GM12878 (cell line): Measurements from ENCODE around the gene LIMS1. TPM values are rescaled to one million over a fixed set of nuclear protein-coding genes. Genes with fewer than 3 reads are reported as not detected.

Experiments
- ATAC-seq: fragments of 200-7000 bp; cut with Tn5 transposase; 3 replicates; pipeline ENCODE4 v1.9.1; 2020; ENCODE audit warnings: mild to moderate bottlenecking, moderate library complexity
- BruUV-seq: library from RNA; stranded (reverse); fragments of 400-500 nt; replicated peaks from 2 replicates; lab custom pipeline; 2021; lab: Mats Ljungman, UMichigan
- CTCF ChIA-PET: fragments of 300-600 bp; sonication (Branson Sonifier 250); formaldehyde crosslinking; extraction: SDS; loops from one replicate; lab custom pipeline; 2021; ENCODE audit warnings: inconsistent platforms; lab: Yijun Ruan, JAX
- POLR2A ChIA-PET: fragments of 350-600 bp; formaldehyde crosslinking; extraction: SDS; loops from one replicate; lab custom pipeline; 2021; ENCODE audit warnings: inconsistent platforms; lab: Charles Lee
- RAD21 ChIA-PET: fragments of 300-600 bp; sonication (Branson Sonifier 250); formaldehyde crosslinking; loops from one replicate; lab custom pipeline; 2023; ENCODE audit warnings: antibody characterized with exemption; ENCODE audit not compliant: unreplicated experiment; lab: Charles Lee
- SMC1A ChIA-PET: fragments of 300-600 bp; sonication (Branson Sonifier 250); formaldehyde crosslinking; loops from one replicate; lab custom pipeline; 2023; ENCODE audit not compliant: unreplicated experiment, uncharacterized antibody; lab: Charles Lee
- DNase-seq: peaks from one replicate; pipeline ENCODE4 v3.0.0-alpha.2; 2011; ENCODE audit warnings: low read depth, low spot score
- FAIRE-seq: peaks from 3 replicates; lab custom pipeline; 2011; peaks lifted over from hg19 to GRCh38; lab: Jason Lieb, UNC
- H2AFZ ChIP-seq: 2 replicates; pipeline ENCODE4 v1.6.0; 2011; ENCODE audit warnings: low read depth, low read length, control low read depth; ENCODE audit not compliant: control insufficient read depth
- H3K27ac ChIP-seq: 2 replicates; pipeline ENCODE4 v1.5.1; 2011; ENCODE audit warnings: control low read depth; ENCODE audit not compliant: control insufficient read depth, insufficient read depth
- H3K27me3 ChIP-seq, 2 experiments: replicated peaks in 1 of 2; 2 replicates each; pipeline versions ENCODE4 v1.6.0 to v1.6.1; 2011; ENCODE audit warnings: low read length in 1 of 2; ENCODE audit not compliant: control insufficient read depth in 2 of 2, insufficient read depth in 2 of 2
- H3K36me3 ChIP-seq, 2 experiments: 2 replicates each; pipeline ENCODE4 v1.5.1; 2011; ENCODE audit warnings: low read length in 1 of 2; ENCODE audit not compliant: control insufficient read depth in 2 of 2, insufficient read depth in 2 of 2
- H3K4me1 ChIP-seq: 2 replicates; pipeline ENCODE4 v1.6.1; 2011; ENCODE audit warnings: mild to moderate bottlenecking, low read length, moderate library complexity, mixed read lengths; ENCODE audit not compliant: control insufficient read depth, insufficient read depth
- H3K4me2 ChIP-seq: 2 replicates; pipeline ENCODE4 v1.6.0; 2011; ENCODE audit warnings: control low read depth; ENCODE audit not compliant: control insufficient read depth, insufficient read depth
- H3K4me3 ChIP-seq: fragments of 200-600 bp; sonication (generic); 2 replicates; pipeline ENCODE4 v1.5.1; 2016
- H3K79me2 ChIP-seq: 2 replicates; pipeline ENCODE4 v1.6.0; 2011; ENCODE audit warnings: low read length; ENCODE audit not compliant: control insufficient read depth, insufficient read depth
- H3K9ac ChIP-seq: 2 replicates; pipeline ENCODE4 v1.8.0; 2011; ENCODE audit warnings: low read length, control low read depth, mixed read lengths; ENCODE audit not compliant: control insufficient read depth, insufficient read depth
- H3K9me3 ChIP-seq: replicated peaks from 3 replicates; pipeline ENCODE4 v1.5.1; 2011; ENCODE audit warnings: mild to moderate bottlenecking, low read length; ENCODE audit not compliant: control insufficient read depth, insufficient read depth
- H4K20me1 ChIP-seq: 2 replicates; pipeline ENCODE4 v1.6.0; 2011; ENCODE audit not compliant: control insufficient read depth, insufficient read depth
- CBX5 ChIP-seq: sonication (generic); IDR thresholded peaks from 2 replicates; pipeline ENCODE4 v1.6.1; 2016; ENCODE audit warnings: low read depth, moderate library complexity, mild to moderate bottlenecking, inconsistent platforms
- FOS ChIP-seq: IDR thresholded peaks from 3 replicates; pipeline ENCODE4 v1.6.1; 2011; ENCODE audit warnings: borderline replicate concordance; ENCODE audit not compliant: insufficient read length; ENCODE audit errors: extremely low read depth
- GABPA ChIP-seq: IDR thresholded peaks from 2 replicates; pipeline ENCODE4 v1.6.1; 2014; ENCODE audit warnings: antibody characterized with exemption, low read depth, mild to moderate bottlenecking, inconsistent platforms
- GATAD2B ChIP-seq: fragments of 450-650 bp; conservative IDR thresholded peaks from 2 replicates; pipeline ENCODE4 v1.6.1; 2017; ENCODE audit warnings: low read depth, mild to moderate bottlenecking, moderate library complexity
- HDGF ChIP-seq: fragments of 450-650 bp; IDR thresholded peaks from 2 replicates; pipeline ENCODE4 v1.6.1; 2016; ENCODE audit warnings: antibody characterized with exemption
- MEF2B ChIP-seq: fragments of 450-650 bp; IDR thresholded peaks from 2 replicates; pipeline ENCODE4 v1.6.1; 2018; ENCODE audit warnings: mild to moderate bottlenecking, moderate library complexity; ENCODE audit not compliant: partially characterized antibody, poor library complexity, severe bottlenecking
- NBN ChIP-seq: fragments of 450-650 bp; IDR thresholded peaks from 2 replicates; pipeline ENCODE4 v1.6.1; 2016
- NR2C1 ChIP-seq: fragments of 450-650 bp; IDR thresholded peaks from 2 replicates; pipeline ENCODE4 v1.6.1; 2017; ENCODE audit warnings: antibody characterized with exemption, mild to moderate bottlenecking, moderate library complexity
- NRF1 ChIP-seq: conservative IDR thresholded peaks from 2 replicates; pipeline ENCODE4 v1.6.1; 2011; ENCODE audit warnings: mild to moderate bottlenecking, low read depth, low read length, improper control_type of control experiment
- PAX8 ChIP-seq: fragments of 450-650 bp; IDR thresholded peaks from 2 replicates; pipeline ENCODE4 v1.6.1; 2017; ENCODE audit warnings: mild to moderate bottlenecking, moderate library complexity
- RB1 ChIP-seq: fragments of 450-650 bp; formaldehyde crosslinking; IDR thresholded peaks from 2 replicates; pipeline ENCODE4 v1.6.1; 2017; ENCODE audit warnings: mild to moderate bottlenecking, borderline replicate concordance
- RCOR1 ChIP-seq: conservative IDR thresholded peaks from 2 replicates; pipeline ENCODE4 v1.6.1; 2012; ENCODE audit warnings: low read depth, low read length, improper control_type of control experiment
- TCF7 ChIP-seq: IDR thresholded peaks from 2 replicates; pipeline ENCODE4 v1.6.1; 2014; ENCODE audit warnings: antibody characterized with exemption, borderline replicate concordance
- WGBS: methylation state at CpG from one replicate; pipeline ENCODE4 v1.1.6; 2016; ENCODE audit warnings: low lambda C conversion rate; ENCODE audit not compliant: insufficient replicate concordance, insufficient coverage; ENCODE audit errors: missing lambda C conversion rate; 5-methylcytosine and 5-hydroxymethylcytosine counted together
- in situ Hi-C: fragments of 300-500 bp; cut with MboI; formaldehyde crosslinking; loops from 9 replicates; pipeline ENCODE4 v1.14.3; 2018; ENCODE audit warnings: mixed read lengths
- intact Hi-C: fragments of 100-400 bp; cut with micrococcal nuclease; formaldehyde crosslinking; loops from one replicate; pipeline ENCODE4 v1.14.2; 2022; ENCODE audit not compliant: unreplicated experiment
- polyA plus RNA-seq, 11 experiments: library from polyadenylated mRNA; depleted of rRNA in 4 of 11; unstranded in 6 of 11; stranded (reverse) in 5 of 11; fragments of >200 nt; fragmentation: Nextera tagmentation in 4 of 11; fragmentation: Illumina TruSeq in 1 of 11; extraction: Ambion mirVana in 4 of 11; extraction: Trizol in 1 of 11; gene quantifications; 1 replicate in 1 of 11; 2 replicates in 10 of 11; pipeline versions ENCODE4 v1.2.1 to v1.2.3, GENCODE V29; 2011 to 2016; ENCODE audit warnings: inconsistent platforms in 2 of 11, missing spikeins in 2 of 11, low read depth in 1 of 11
- total RNA-seq, 4 experiments: library from RNA; depleted of rRNA in 3 of 4; stranded (reverse); fragments of >200 nt in 3 of 4; fragmentation: Illumina TruSeq in 1 of 4; extraction: Trizol in 1 of 4; gene quantifications; 2 replicates each; pipeline versions ENCODE4 v1.2.1 to v1.2.3, GENCODE V29; 2013 to 2021
- TF ChIP-seq, protein P1 (sequence below): fragments of 450-650 bp; conservative IDR thresholded peaks from 2 replicates; pipeline ENCODE4 v1.6.1; 2017; ENCODE audit warnings: mild to moderate bottlenecking, moderate library complexity
- TF ChIP-seq, protein P2 (sequence below): IDR thresholded peaks from 2 replicates; pipeline ENCODE4 v1.6.1; 2011; ENCODE audit warnings: borderline replicate concordance, low read depth, mild to moderate bottlenecking, moderate library complexity, low read length; ENCODE audit not compliant: insufficient read depth, poor library complexity, severe bottlenecking
- TF ChIP-seq, protein P3 (sequence below): IDR thresholded peaks from 2 replicates; pipeline ENCODE4 v1.6.1; 2012; ENCODE audit warnings: low read depth, low read length, improper control_type of control experiment
- TF ChIP-seq, protein P4 (sequence below): fragments of 450-650 bp; IDR thresholded peaks from 2 replicates; pipeline ENCODE4 v1.6.1; 2016; ENCODE audit warnings: mild to moderate bottlenecking

Gene LIMS1
- total and polyA plus RNA-seq, 10 of the 15 experiments (the other 5 are each of a cell fraction or from before 2014, with no cell fraction given): 15.7 to 98.1 (median 43.9) TPM

DNA sequence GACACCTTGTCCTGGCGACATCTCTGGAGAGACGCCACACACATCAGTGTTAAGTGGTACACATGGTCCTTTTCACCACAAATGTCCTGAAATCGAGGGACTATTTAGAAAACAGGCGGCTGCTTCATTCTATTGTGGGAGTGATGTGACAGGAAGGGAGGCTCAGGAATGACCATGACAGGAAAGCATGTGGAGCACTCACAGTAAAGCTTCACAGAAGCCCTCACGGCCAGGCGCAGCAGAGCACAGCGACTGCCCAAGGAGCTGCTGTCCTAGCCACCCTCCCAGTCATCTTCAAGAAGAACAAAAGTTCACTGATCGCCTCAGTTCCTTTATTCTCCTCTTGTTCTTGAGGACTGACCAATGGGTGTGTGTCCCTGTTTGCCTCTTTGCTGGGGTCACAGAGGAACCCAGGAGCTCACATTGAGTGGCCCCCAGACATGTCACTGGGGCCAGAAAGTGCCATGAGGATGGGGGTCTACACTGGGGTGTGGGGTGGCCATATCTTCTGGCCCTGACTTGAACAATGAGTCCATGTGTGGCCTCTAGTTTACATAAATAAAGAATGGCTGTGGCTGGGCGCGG is 100.4 kb downstream of the LIMS1 start:
- no peak for DNase-seq
- H3K9me3 ChIP-seq: no peaks in the 10 kb centered on the region
- CTCF ChIA-PET: interaction anchor here (0.5 to 11.3 kb wide), 11 partner anchors 11 to 264 kb away, joined by 3 to 441 read pairs (median 41); no protein-coding TSS in a partner anchor
- no peak for TF ChIP-seq TCF7
- TF ChIP-seq GATAD2B: no peak
- TF ChIP-seq, protein P1, sequence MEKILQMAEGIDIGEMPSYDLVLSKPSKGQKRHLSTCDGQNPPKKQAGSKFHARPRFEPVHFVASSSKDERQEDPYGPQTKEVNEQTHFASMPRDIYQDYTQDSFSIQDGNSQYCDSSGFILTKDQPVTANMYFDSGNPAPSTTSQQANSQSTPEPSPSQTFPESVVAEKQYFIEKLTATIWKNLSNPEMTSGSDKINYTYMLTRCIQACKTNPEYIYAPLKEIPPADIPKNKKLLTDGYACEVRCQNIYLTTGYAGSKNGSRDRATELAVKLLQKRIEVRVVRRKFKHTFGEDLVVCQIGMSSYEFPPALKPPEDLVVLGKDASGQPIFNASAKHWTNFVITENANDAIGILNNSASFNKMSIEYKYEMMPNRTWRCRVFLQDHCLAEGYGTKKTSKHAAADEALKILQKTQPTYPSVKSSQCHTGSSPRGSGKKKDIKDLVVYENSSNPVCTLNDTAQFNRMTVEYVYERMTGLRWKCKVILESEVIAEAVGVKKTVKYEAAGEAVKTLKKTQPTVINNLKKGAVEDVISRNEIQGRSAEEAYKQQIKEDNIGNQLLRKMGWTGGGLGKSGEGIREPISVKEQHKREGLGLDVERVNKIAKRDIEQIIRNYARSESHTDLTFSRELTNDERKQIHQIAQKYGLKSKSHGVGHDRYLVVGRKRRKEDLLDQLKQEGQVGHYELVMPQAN: no peak
- TF ChIP-seq NR2C1: no peak
- TF ChIP-seq PAX8: no peak
- TF ChIP-seq CBX5: no peak
- TF ChIP-seq RB1: no peak
- TF ChIP-seq, protein P2, sequence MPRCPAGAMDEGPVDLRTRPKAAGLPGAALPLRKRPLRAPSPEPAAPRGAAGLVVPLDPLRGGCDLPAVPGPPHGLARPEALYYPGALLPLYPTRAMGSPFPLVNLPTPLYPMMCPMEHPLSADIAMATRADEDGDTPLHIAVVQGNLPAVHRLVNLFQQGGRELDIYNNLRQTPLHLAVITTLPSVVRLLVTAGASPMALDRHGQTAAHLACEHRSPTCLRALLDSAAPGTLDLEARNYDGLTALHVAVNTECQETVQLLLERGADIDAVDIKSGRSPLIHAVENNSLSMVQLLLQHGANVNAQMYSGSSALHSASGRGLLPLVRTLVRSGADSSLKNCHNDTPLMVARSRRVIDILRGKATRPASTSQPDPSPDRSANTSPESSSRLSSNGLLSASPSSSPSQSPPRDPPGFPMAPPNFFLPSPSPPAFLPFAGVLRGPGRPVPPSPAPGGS: no peak
- no peak for TF ChIP-seq FOS
- TF ChIP-seq, protein P3, sequence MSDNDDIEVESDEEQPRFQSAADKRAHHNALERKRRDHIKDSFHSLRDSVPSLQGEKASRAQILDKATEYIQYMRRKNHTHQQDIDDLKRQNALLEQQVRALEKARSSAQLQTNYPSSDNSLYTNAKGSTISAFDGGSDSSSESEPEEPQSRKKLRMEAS: no peak
- no peak for TF ChIP-seq NRF1
- no peak for TF ChIP-seq RCOR1
- no peak for TF ChIP-seq NBN
- TF ChIP-seq MEF2B: no peak
- TF ChIP-seq GABPA: no peak
- TF ChIP-seq, protein P4, sequence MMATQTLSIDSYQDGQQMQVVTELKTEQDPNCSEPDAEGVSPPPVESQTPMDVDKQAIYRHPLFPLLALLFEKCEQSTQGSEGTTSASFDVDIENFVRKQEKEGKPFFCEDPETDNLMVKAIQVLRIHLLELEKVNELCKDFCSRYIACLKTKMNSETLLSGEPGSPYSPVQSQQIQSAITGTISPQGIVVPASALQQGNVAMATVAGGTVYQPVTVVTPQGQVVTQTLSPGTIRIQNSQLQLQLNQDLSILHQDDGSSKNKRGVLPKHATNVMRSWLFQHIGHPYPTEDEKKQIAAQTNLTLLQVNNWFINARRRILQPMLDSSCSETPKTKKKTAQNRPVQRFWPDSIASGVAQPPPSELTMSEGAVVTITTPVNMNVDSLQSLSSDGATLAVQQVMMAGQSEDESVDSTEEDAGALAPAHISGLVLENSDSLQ: no peak
- no peak for TF ChIP-seq HDGF
- TF ChIP-seq, all 136 proteins: peak for 0
- in situ Hi-C loops (loop anchor here (5.0 kb wide), 1 partner anchor 37 kb away; no protein-coding TSS in a partner anchor), intact Hi-C loops (loop anchor here (5.0 kb wide), 2 partner anchors 102 to 282 kb away; partner anchors contain the start of gene LIMS1)
- Histone ChIP-seq H3K9ac (no peak overlapping the region), H3K4me3 (no peak overlapping the region), H2AFZ (no peak overlapping the region), H3K79me2 (peaks cover 13% of the 10 kb centered on the region), H3K36me3 (no peaks in the 10 kb centered on the region), H3K4me2 (no peak overlapping the region), H3K27me3 (no peaks in the 10 kb centered on the region), H4K20me1 (peaks cover 8% of the 10 kb centered on the region), H3K27ac (no peak overlapping the region), H3K4me1 (peaks cover 46% of the 10 kb centered on the region)
- ChIA-PET RAD21 (interaction anchor here (0.8 to 13.6 kb wide), 8 partner anchors 13 to 97 kb away, joined by 4 to 441 read pairs (median 43); no protein-coding TSS in a partner anchor), SMC1A (interaction anchor here (0.6 to 23.9 kb wide), 10 partner anchors 14 to 239 kb away, joined by 3 to 800 read pairs (median 6); no protein-coding TSS in a partner anchor), POLR2A (interaction anchor here (0.7 to 5.5 kb wide), 6 partner anchors 9 to 26 kb away, joined by 3 to 51 read pairs (median 6); no protein-coding TSS in a partner anchor)
- WGBS: 85% methylated on average over 10 of the region's 10 CpGs
- FAIRE-seq (no peak), ATAC-seq (no peak)
- no TSS peak for BruUV-seq
